A549 (cell line): ENCODE results near the gene MARCHF10. TPM values are rescaled to one million over a fixed set of nuclear protein-coding genes. Genes with fewer than 3 reads are reported as not detected.

Experiments
- ATAC-seq, 2 experiments: fragments of 200-7000 bp in 1 of 2; fragments of >200 bp in 1 of 2; cut with Nextera tagmentation in 1 of 2; cut with Tn5 transposase in 1 of 2; 3 replicates each; pipeline versions ENCODE4 v1.8.0 to v1.9.1; 2018 to 2020; ENCODE audit warnings: mild to moderate bottlenecking in 1 of 2, moderate library complexity in 1 of 2
- CTCF ChIA-PET: fragments of 300-600 bp; sonication (Branson Sonifier 250); formaldehyde crosslinking; extraction: SDS; loops from one replicate; lab custom pipeline; 2021; ENCODE audit warnings: antibody characterized with exemption, inconsistent platforms; lab: Yijun Ruan, JAX
- POLR2A ChIA-PET: fragments of 350-600 bp; formaldehyde crosslinking; extraction: SDS; loops from one replicate; lab custom pipeline; 2021; ENCODE audit warnings: antibody characterized with exemption, inconsistent platforms; lab: Yijun Ruan, JAX
- DNase-seq, 2 experiments: peaks; one replicate each; pipeline versions ENCODE4 v3.0.0 to v3.0.0-alpha.2; 2011 to 2016; ENCODE audit warnings: low read depth in 1 of 2, low spot score in 1 of 2
- FAIRE-seq: peaks from 2 replicates; lab custom pipeline; 2011; peaks lifted over from hg19 to GRCh38; lab: Jason Lieb, UNC
- H3K27ac ChIP-seq, 2 experiments: fragments of >200 bp; sonication (Bioruptor Twin); formaldehyde crosslinking; 3 replicates each; pipeline ENCODE4 v1.5.1; 2016 to 2017
- H3K4me1 ChIP-seq: fragments of >200 bp; sonication (Bioruptor Twin); formaldehyde crosslinking; 3 replicates; pipeline ENCODE4 v1.6.1; 2016
- H3K4me2 ChIP-seq: fragments of >200 bp; sonication (Bioruptor Twin); formaldehyde crosslinking; 3 replicates; pipeline ENCODE4 v1.6.1; 2016
- H3K4me3 ChIP-seq: fragments of >200 bp; sonication (Bioruptor Twin); formaldehyde crosslinking; 3 replicates; pipeline ENCODE4 v1.5.1; 2016
- H3K9me3 ChIP-seq: fragments of >200 bp; sonication (Bioruptor Twin); formaldehyde crosslinking; 3 replicates; pipeline ENCODE4 v1.6.1; 2016
- ATOH8 ChIP-seq: fragments of 250-450 bp; sonication (Bioruptor Pico); IDR thresholded peaks from 2 replicates; pipeline ENCODE4 v1.5.0; 2020; ENCODE audit warnings: low read depth, mild to moderate bottlenecking, moderate library complexity
- BHLHE40 ChIP-seq: IDR thresholded peaks from 2 replicates; pipeline ENCODE4 v1.6.1; 2012; ENCODE audit warnings: low read depth, low read length, inconsistent platforms
- CHD2 ChIP-seq: fragments of 150-350 bp; IDR thresholded peaks from 2 replicates; pipeline ENCODE4 v1.6.1; 2014; ENCODE audit warnings: low read length; ENCODE audit not compliant: partially characterized antibody
- EHF ChIP-seq: fragments of 250-450 bp; sonication (Bioruptor Pico); IDR thresholded peaks from 2 replicates; pipeline ENCODE4 v1.5.0; 2020; ENCODE audit warnings: mild to moderate bottlenecking
- ESRRA ChIP-seq: fragments of 150-350 bp; IDR thresholded peaks from 2 replicates; pipeline ENCODE4 v1.6.1; 2014; ENCODE audit warnings: mild to moderate bottlenecking, low read length, borderline replicate concordance
- FOSB ChIP-seq: fragments of 250-450 bp; sonication (Bioruptor Pico); IDR thresholded peaks from 2 replicates; pipeline ENCODE4 v1.5.0; 2020; ENCODE audit warnings: mild to moderate bottlenecking, moderate library complexity
- HOXA7 ChIP-seq: fragments of 250-450 bp; sonication (Bioruptor Pico); IDR thresholded peaks from 2 replicates; pipeline ENCODE4 v1.5.0; 2020; ENCODE audit warnings: mild to moderate bottlenecking, moderate library complexity
- HOXB13 ChIP-seq: fragments of 250-450 bp; sonication (Bioruptor Pico); IDR thresholded peaks from 2 replicates; pipeline ENCODE4 v1.5.0; 2020; ENCODE audit warnings: low read depth, mild to moderate bottlenecking, moderate library complexity
- JUN ChIP-seq, 2 experiments: fragments of >200 bp; sonication (Bioruptor Twin); formaldehyde crosslinking; IDR thresholded peaks; 2 replicates in 1 of 2; 3 replicates in 1 of 2; pipeline ENCODE4 v1.6.1; 2016 to 2017
- KDM5A ChIP-seq: fragments of 200-600 bp; sonication (generic); IDR thresholded peaks from 2 replicates; pipeline ENCODE4 v1.6.1; 2016; ENCODE audit warnings: antibody characterized with exemption, mild to moderate bottlenecking
- MAFK ChIP-seq: fragments of 450-650 bp; IDR thresholded peaks from 2 replicates; pipeline ENCODE4 v1.6.1; 2014; ENCODE audit not compliant: partially characterized antibody
- MAX ChIP-seq: IDR thresholded peaks from 2 replicates; pipeline ENCODE4 v1.6.1; 2012
- PBX3 ChIP-seq: IDR thresholded peaks from 2 replicates; pipeline ENCODE4 v1.6.1; 2012
- RNF2 ChIP-seq: fragments of 200-600 bp; sonication (generic); IDR thresholded peaks from 2 replicates; pipeline ENCODE4 v1.6.1; 2016; ENCODE audit warnings: low read depth, mild to moderate bottlenecking, antibody characterized with exemption, moderate library complexity, borderline replicate concordance
- SMC3 ChIP-seq: fragments of >200 bp; sonication (Bioruptor Twin); formaldehyde crosslinking; IDR thresholded peaks from 3 replicates; pipeline ENCODE4 v1.6.1; 2018; ENCODE audit warnings: inconsistent platforms
- SREBF2 ChIP-seq: fragments of 450-650 bp; IDR thresholded peaks from 2 replicates; pipeline ENCODE4 v1.6.1; 2014; ENCODE audit warnings: mild to moderate bottlenecking, moderate library complexity
- ZSCAN20 ChIP-seq: fragments of 250-450 bp; sonication (Bioruptor Pico); IDR thresholded peaks from 2 replicates; pipeline ENCODE4 v1.8.0; 2022; ENCODE audit warnings: mild to moderate bottlenecking, moderate library complexity
- WGBS: methylation state at CpG from one replicate; pipeline ENCODE4 v1.1.6; 2017; ENCODE audit errors: missing lambda C conversion rate; 5-methylcytosine and 5-hydroxymethylcytosine counted together
- polyA plus RNA-seq, 4 experiments: library from polyadenylated mRNA; depleted of rRNA in 3 of 4; stranded (reverse); fragments of >200 nt; fragmentation: RNase III in 1 of 4; extraction: RNeasy Plus Mini Kit Qiagen cat#74134 plus additional on column Dnase treatment in 1 of 4; gene quantifications; 2 replicates in 3 of 4; 3 replicates in 1 of 4; pipeline ENCODE4 v1.2.3, GENCODE V29; 2011 to 2017
- TF ChIP-seq, protein P1 (sequence below): IDR thresholded peaks from 2 replicates; pipeline ENCODE4 v1.6.1; 2012; ENCODE audit warnings: low read depth, borderline replicate concordance
- TF ChIP-seq, protein P2 (sequence below): fragments of 200-600 bp; sonication (generic); IDR thresholded peaks from 2 replicates; pipeline ENCODE4 v1.6.1; 2016; ENCODE audit warnings: antibody characterized with exemption, mild to moderate bottlenecking, moderate library complexity
- TF ChIP-seq, protein P3 (sequence below): fragments of 250-450 bp; sonication (Bioruptor Pico); IDR thresholded peaks from 2 replicates; pipeline ENCODE4 v1.5.0; 2021; ENCODE audit warnings: mild to moderate bottlenecking, moderate library complexity, borderline replicate concordance

Gene MARCHF10
- polyA plus RNA-seq, 2 of the 4 experiments (the other 2 are of a cell fraction), result 0.43 to 0.57 TPM

- ChIA-PET POLR2A (interaction anchor here (0.6 to 2.4 kb wide), 10 partner anchors 9 to 326 kb away, joined by 3 to 17 read pairs (median 6); partner anchors contain the start of gene TANC2), CTCF (interaction anchor here (0.7 to 1.7 kb wide), 12 partner anchors 9 to 180 kb away, joined by 3 to 8 read pairs (median 4); no protein-coding TSS in a partner anchor)
- Histone ChIP-seq H3K4me2 (peak overlapping the region; percentile 79), H3K4me1 (peaks cover 42% of the 10 kb centered on the region), H3K9me3 (no peaks in the 10 kb centered on the region), H3K4me3 (peak overlapping the region; percentile 15; the same call in 1 of the 3 replicates), H3K27ac (peak overlapping the region; percentile 88 to 92)
- DNase-seq, result peak; percentile 49 to 64
- 4% methylated on average over 6 of the region's 6 CpGs for WGBS
- FAIRE-seq, result no peak
- ATAC-seq, result peak; percentile 55 to 71
- TF ChIP-seq MAFK, result peak; percentile 93
- peak; percentile 68 for TF ChIP-seq HOXA7
- TF ChIP-seq ZSCAN20 (CRISPR knock-in tag), result no peak
- TF ChIP-seq EHF, result no peak
- TF ChIP-seq, protein P1, sequence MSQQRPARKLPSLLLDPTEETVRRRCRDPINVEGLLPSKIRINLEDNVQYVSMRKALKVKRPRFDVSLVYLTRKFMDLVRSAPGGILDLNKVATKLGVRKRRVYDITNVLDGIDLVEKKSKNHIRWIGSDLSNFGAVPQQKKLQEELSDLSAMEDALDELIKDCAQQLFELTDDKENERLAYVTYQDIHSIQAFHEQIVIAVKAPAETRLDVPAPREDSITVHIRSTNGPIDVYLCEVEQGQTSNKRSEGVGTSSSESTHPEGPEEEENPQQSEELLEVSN, result 0 out of 2 replicates have a peak, but pooled peaks have one; percentile 19
- TF ChIP-seq, protein P2, sequence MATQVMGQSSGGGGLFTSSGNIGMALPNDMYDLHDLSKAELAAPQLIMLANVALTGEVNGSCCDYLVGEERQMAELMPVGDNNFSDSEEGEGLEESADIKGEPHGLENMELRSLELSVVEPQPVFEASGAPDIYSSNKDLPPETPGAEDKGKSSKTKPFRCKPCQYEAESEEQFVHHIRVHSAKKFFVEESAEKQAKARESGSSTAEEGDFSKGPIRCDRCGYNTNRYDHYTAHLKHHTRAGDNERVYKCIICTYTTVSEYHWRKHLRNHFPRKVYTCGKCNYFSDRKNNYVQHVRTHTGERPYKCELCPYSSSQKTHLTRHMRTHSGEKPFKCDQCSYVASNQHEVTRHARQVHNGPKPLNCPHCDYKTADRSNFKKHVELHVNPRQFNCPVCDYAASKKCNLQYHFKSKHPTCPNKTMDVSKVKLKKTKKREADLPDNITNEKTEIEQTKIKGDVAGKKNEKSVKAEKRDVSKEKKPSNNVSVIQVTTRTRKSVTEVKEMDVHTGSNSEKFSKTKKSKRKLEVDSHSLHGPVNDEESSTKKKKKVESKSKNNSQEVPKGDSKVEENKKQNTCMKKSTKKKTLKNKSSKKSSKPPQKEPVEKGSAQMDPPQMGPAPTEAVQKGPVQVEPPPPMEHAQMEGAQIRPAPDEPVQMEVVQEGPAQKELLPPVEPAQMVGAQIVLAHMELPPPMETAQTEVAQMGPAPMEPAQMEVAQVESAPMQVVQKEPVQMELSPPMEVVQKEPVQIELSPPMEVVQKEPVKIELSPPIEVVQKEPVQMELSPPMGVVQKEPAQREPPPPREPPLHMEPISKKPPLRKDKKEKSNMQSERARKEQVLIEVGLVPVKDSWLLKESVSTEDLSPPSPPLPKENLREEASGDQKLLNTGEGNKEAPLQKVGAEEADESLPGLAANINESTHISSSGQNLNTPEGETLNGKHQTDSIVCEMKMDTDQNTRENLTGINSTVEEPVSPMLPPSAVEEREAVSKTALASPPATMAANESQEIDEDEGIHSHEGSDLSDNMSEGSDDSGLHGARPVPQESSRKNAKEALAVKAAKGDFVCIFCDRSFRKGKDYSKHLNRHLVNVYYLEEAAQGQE, result no peak
- TF ChIP-seq SREBF2, result no peak
- no peak; the same call in 1 of the 2 replicates for TF ChIP-seq MAX
- TF ChIP-seq, all 56 proteins: peak for 3
These were observed 16.8 kb downstream of the MARCHF10 start for GRCh38 chr17:62791235-62791734.

DNA sequence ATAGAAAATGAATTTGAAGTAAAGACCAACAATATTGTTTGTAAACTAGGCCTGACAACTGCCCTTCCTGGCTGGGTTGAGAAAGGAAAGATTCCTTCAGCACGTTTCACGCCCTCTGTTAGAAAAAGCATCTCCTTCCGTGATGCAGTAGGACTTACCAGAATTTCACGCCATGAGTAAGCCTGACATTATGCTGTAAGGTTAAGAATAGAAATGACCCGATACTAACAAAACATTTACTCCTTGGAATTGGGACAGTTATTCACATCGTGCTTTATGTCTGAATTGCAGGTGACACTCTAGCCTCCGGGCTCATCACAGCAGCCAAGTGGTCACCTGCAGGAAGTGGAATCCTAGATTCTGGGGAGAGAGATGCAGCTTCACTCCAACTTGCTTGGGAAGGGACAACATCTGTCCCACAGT lies 17.5 kb downstream of the MARCHF10 start:
- POLR2A ChIA-PET, result interaction anchor here (0.5 to 2.4 kb wide), 8 partner anchors 8 to 176 kb away, joined by 3 to 17 read pairs (median 9); partner anchors contain the start of gene TANC2
- Histone ChIP-seq H3K9me3 (no peaks in the 10 kb centered on the region), H3K4me1 (peaks cover 42% of the 10 kb centered on the region), H3K27ac (peak overlapping the region; percentile 88 to 92), H3K4me2 (peak overlapping the region; percentile 79), H3K4me3 (no peak overlapping the region)
- CTCF ChIA-PET, result interaction anchor here (1.0 to 1.7 kb wide), 7 partner anchors 8 to 179 kb away, joined by 3 to 8 read pairs (median 4); no protein-coding TSS in a partner anchor
- FAIRE-seq (peak; percentile 97), ATAC-seq (peak; percentile 32 to 38; a peak in 4 of 6 replicates), DNase-seq (peak in 1 of 2 experiments; percentile 80)
- WGBS, result 14% methylated on average over 7 of the region's 7 CpGs
- TF ChIP-seq, protein P3, sequence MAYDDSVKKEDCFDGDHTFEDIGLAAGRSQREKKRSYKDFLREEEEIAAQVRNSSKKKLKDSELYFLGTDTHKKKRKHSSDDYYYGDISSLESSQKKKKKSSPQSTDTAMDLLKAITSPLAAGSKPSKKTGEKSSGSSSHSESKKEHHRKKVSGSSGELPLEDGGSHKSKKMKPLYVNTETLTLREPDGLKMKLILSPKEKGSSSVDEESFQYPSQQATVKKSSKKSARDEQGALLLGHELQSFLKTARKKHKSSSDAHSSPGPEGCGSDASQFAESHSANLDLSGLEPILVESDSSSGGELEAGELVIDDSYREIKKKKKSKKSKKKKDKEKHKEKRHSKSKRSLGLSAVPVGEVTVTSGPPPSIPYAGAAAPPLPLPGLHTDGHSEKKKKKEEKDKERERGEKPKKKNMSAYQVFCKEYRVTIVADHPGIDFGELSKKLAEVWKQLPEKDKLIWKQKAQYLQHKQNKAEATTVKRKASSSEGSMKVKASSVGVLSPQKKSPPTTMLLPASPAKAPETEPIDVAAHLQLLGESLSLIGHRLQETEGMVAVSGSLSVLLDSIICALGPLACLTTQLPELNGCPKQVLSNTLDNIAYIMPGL (CRISPR knock-in tag), result no peak
- TF ChIP-seq HOXB13 (CRISPR knock-in tag) (peak; percentile 73; the same call in 1 of the 2 replicates), ATOH8 (CRISPR knock-in tag) (no peak; the same call in 1 of the 2 replicates), KDM5A (no peak), BHLHE40 (peak; percentile 6; the same call in 1 of the 2 replicates), ESRRA (no peak), PBX3 (no peak), CHD2 (no peak), RNF2 (no peak), SMC3 (no peak; the same call in 1 of the 3 replicates), EHF (peak; percentile 76; the same call in 1 of the 2 replicates), FOSB (CRISPR knock-in tag) (peak; percentile 72; the same call in 1 of the 2 replicates), JUN (IDR thresholded peaks at IDR 0.05) (no peak)
- TF ChIP-seq, protein P1, result no peak
- TF ChIP-seq, protein P2, result no peak
